GM23338 (cell line): Measurements from ENCODE around the gene ADAMTS1. TPM values are rescaled to one million over a fixed set of nuclear protein-coding genes. Genes with fewer than 3 reads are reported as not detected.

Source experiments
- ATAC-seq: fragments of 200-7000 bp; cut with Tn5 transposase; 3 replicates; pipeline ENCODE4 v1.9.1; 2020
- DNase-seq: peaks from one replicate; pipeline ENCODE4 v3.0.0-alpha.2; 2015; ENCODE audit warnings: low spot score
- H2AFZ ChIP-seq: fragments of 200-600 bp; sonication (generic); 2 replicates; pipeline ENCODE4 v1.8.0; 2016; ENCODE audit warnings: antibody characterized with exemption, mild to moderate bottlenecking, moderate library complexity
- H3F3A ChIP-seq: fragments of 200-600 bp; sonication (generic); replicated peaks from 2 replicates; pipeline ENCODE4 v1.8.0; 2017; ENCODE audit warnings: antibody characterized with exemption, mixed run types, low read depth
- H3K27ac ChIP-seq: fragments of 200-600 bp; sonication (generic); 2 replicates; pipeline ENCODE4 v1.6.1; 2016; ENCODE audit warnings: low read depth
- H3K27me3 ChIP-seq: fragments of 200-600 bp; sonication (generic); 2 replicates; pipeline ENCODE4 v1.8.0; 2016; ENCODE audit warnings: mild to moderate bottlenecking, mixed run types, moderate library complexity; ENCODE audit not compliant: insufficient read depth
- H3K36me3 ChIP-seq: fragments of 200-600 bp; sonication (generic); 2 replicates; pipeline ENCODE4 v1.8.0; 2016; ENCODE audit warnings: mild to moderate bottlenecking; ENCODE audit not compliant: insufficient read depth
- H3K4me1 ChIP-seq: fragments of 200-600 bp; sonication (generic); 2 replicates; pipeline ENCODE4 v1.8.0; 2016; ENCODE audit warnings: mild to moderate bottlenecking, moderate library complexity; ENCODE audit not compliant: insufficient read depth
- H3K4me2 ChIP-seq: fragments of 200-600 bp; sonication (generic); 2 replicates; pipeline ENCODE4 v1.7.1; 2017; ENCODE audit warnings: mixed run types
- H3K4me3 ChIP-seq: fragments of 200-600 bp; sonication (generic); 2 replicates; pipeline ENCODE4 v1.6.1; 2016; ENCODE audit warnings: mixed run types
- H3K79me2 ChIP-seq: fragments of 200-600 bp; sonication (generic); replicated peaks from 2 replicates; pipeline ENCODE4 v1.8.0; 2017; ENCODE audit warnings: mild to moderate bottlenecking; ENCODE audit not compliant: insufficient read depth
- H3K9me2 ChIP-seq: fragments of 200-600 bp; sonication (generic); 2 replicates; pipeline ENCODE4 v1.8.0; 2017; ENCODE audit not compliant: insufficient read depth
- H4K20me1 ChIP-seq: fragments of 200-600 bp; sonication (generic); replicated peaks from 2 replicates; pipeline ENCODE4 v1.8.0; 2017; ENCODE audit warnings: mild to moderate bottlenecking; ENCODE audit not compliant: insufficient read depth
- H3K27ac Mint-ChIP-seq: 2 replicates; pipeline ENCODE4 v1.8.0; 2020; ENCODE audit warnings: inconsistent platforms, mild to moderate bottlenecking, moderate library complexity, mixed read lengths
- H3K27me3 Mint-ChIP-seq: 3 replicates; pipeline ENCODE4 v1.8.0; 2022; ENCODE audit warnings: low read depth, mild to moderate bottlenecking, moderate library complexity, mixed read lengths, inconsistent platforms; ENCODE audit not compliant: insufficient read depth, poor library complexity
- H3K36me3 Mint-ChIP-seq: 3 replicates; pipeline ENCODE4 v1.8.0; 2021; ENCODE audit warnings: low read depth, mild to moderate bottlenecking, inconsistent platforms, moderate library complexity, mixed read lengths
- H3K4me1 Mint-ChIP-seq: 3 replicates; pipeline ENCODE4 v1.8.0; 2020; ENCODE audit warnings: mild to moderate bottlenecking, inconsistent platforms, mixed read lengths
- H3K4me3 Mint-ChIP-seq: 3 replicates; pipeline ENCODE4 v1.8.0; 2021; ENCODE audit warnings: moderate library complexity, mild to moderate bottlenecking, inconsistent platforms, mixed read lengths
- H3K9me3 Mint-ChIP-seq: 3 replicates; pipeline ENCODE4 v1.8.0; 2020; ENCODE audit warnings: moderate library complexity, mild to moderate bottlenecking, inconsistent platforms, mixed read lengths
- CREB1 ChIP-seq: fragments of 250-450 bp; sonication (Bioruptor Pico); IDR thresholded peaks from 2 replicates; pipeline ENCODE4 v1.5.0; 2020; ENCODE audit warnings: low read depth, mild to moderate bottlenecking, moderate library complexity
- EZH2 ChIP-seq: fragments of 200-600 bp; sonication (generic); IDR thresholded peaks from one replicate; pipeline ENCODE4 v1.8.0; 2017; ENCODE audit warnings: antibody characterized with exemption, mild to moderate bottlenecking, low read depth; ENCODE audit not compliant: unreplicated experiment
- EZH2phosphoT487 ChIP-seq: fragments of 200-600 bp; sonication (generic); IDR thresholded peaks from one replicate; pipeline ENCODE4 v1.8.1; 2018; ENCODE audit warnings: antibody characterized with exemption; ENCODE audit not compliant: unreplicated experiment
- POLR2AphosphoS5 ChIP-seq: IDR thresholded peaks from 2 replicates; pipeline ENCODE4 v1.6.1; 2016; ENCODE audit warnings: antibody characterized with exemption, low read depth
- REST ChIP-seq: IDR thresholded peaks from one replicate; pipeline ENCODE4 v1.6.1; 2018; ENCODE audit warnings: antibody characterized with exemption; ENCODE audit not compliant: unreplicated experiment
- STAT1 ChIP-seq: IDR thresholded peaks from one replicate; pipeline ENCODE4 v1.6.1; 2016; ENCODE audit warnings: antibody characterized with exemption; ENCODE audit not compliant: unreplicated experiment
- ZNF114 ChIP-seq: fragments of 250-450 bp; sonication (Bioruptor Pico); IDR thresholded peaks from 2 replicates; pipeline ENCODE4 v1.5.0; 2020; ENCODE audit warnings: mild to moderate bottlenecking, moderate library complexity
- ZNF331 ChIP-seq: fragments of 250-450 bp; sonication (Bioruptor Pico); IDR thresholded peaks from 2 replicates; pipeline ENCODE4 v1.5.0; 2020; ENCODE audit warnings: low read depth, mild to moderate bottlenecking, moderate library complexity
- polyA plus RNA-seq: library from polyadenylated mRNA; unstranded; fragments of >200 nt; fragmentation: Nextera tagmentation; extraction: Ambion mirVana; gene quantifications from 2 replicates; pipeline ENCODE4 v1.2.1, GENCODE V29; 2016
- total RNA-seq: library from RNA; depleted of rRNA; stranded (reverse); fragments of >200 nt; shearing (Covaris generic); gene quantifications from 2 replicates; pipeline ENCODE4 v1.2.3, GENCODE V29; 2014
- TF ChIP-seq, protein P1 (sequence below), 2 experiments: fragments of 200-600 bp in 1 of 2; sonication (generic) in 1 of 2; conservative IDR thresholded peaks; 2 replicates each; pipeline versions ENCODE4 v1.5.1 to v1.6.1; 2016 to 2017; ENCODE audit warnings: antibody characterized with exemption in 2 of 2, low read depth in 2 of 2, mild to moderate bottlenecking in 2 of 2, moderate library complexity in 1 of 2
- TF ChIP-seq, protein P2 (sequence below): IDR thresholded peaks from 2 replicates; pipeline ENCODE4 v1.6.1; 2016; ENCODE audit warnings: antibody characterized with exemption

ADAMTS1 gene
- total and polyA plus RNA-seq, 2 experiments from 2014 or later = 6.1 to 15.4 TPM

GRCh38 chr21:26832546-26832945 lies 12.7 kb downstream of the ADAMTS1 start (continued):
- TF ChIP-seq REST = no peak
- TF ChIP-seq, protein P1, sequence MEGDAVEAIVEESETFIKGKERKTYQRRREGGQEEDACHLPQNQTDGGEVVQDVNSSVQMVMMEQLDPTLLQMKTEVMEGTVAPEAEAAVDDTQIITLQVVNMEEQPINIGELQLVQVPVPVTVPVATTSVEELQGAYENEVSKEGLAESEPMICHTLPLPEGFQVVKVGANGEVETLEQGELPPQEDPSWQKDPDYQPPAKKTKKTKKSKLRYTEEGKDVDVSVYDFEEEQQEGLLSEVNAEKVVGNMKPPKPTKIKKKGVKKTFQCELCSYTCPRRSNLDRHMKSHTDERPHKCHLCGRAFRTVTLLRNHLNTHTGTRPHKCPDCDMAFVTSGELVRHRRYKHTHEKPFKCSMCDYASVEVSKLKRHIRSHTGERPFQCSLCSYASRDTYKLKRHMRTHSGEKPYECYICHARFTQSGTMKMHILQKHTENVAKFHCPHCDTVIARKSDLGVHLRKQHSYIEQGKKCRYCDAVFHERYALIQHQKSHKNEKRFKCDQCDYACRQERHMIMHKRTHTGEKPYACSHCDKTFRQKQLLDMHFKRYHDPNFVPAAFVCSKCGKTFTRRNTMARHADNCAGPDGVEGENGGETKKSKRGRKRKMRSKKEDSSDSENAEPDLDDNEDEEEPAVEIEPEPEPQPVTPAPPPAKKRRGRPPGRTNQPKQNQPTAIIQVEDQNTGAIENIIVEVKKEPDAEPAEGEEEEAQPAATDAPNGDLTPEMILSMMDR (conservative IDR thresholded peaks at IDR 0.05; ENCODE audit: low read depth in 2 of 2) = no peak

DNA sequence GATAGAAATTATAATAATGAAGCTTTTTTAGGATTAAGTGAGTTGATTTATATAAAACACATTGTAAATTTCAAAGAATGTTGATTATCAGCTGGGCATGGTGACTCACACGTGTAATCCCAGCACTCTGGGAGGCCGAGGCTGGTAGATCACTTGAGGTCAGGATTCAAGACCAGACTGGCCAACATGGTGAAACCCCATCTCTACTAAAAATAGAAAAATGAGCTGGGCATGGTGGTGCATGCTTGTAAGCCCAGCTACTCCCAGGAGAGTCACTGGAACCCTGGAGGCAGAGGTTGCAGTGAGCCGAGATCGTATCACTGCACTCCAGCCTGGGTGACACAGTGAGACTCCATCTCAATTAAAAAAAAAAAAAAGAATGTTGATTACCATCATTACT lies 18.4 kb downstream of the ADAMTS1 start:
- no peak for ATAC-seq
- no peak overlapping the region for H3K27ac Mint-ChIP-seq

GRCh38 chr21:26820509-26820908 lies 24.7 kb downstream of the ADAMTS1 start:
- no peak overlapping the region for H3K4me2 ChIP-seq
- H3K27ac ChIP-seq = no peak overlapping the region
- no peak overlapping the region for H3K4me3 ChIP-seq
- no peaks in the 10 kb centered on the region for H3F3A ChIP-seq
- H3K4me3 Mint-ChIP-seq = no peak overlapping the region
- H3K27me3 ChIP-seq = no peaks in the 10 kb centered on the region
- no peaks in the 10 kb centered on the region for H3K36me3 ChIP-seq
- no peaks in the 10 kb centered on the region; the same call in 1 of the 2 replicates for H3K9me2 ChIP-seq
- no peaks in the 10 kb centered on the region for H3K79me2 ChIP-seq
- no peak overlapping the region for H3K27ac Mint-ChIP-seq
- peaks cover 12% of the 10 kb centered on the region; the same call in 1 of the 2 replicates for H3K4me1 ChIP-seq
- H4K20me1 ChIP-seq = no peaks in the 10 kb centered on the region
- peaks cover 2% of the 10 kb centered on the region for H3K27me3 Mint-ChIP-seq
- DNase-seq (no peak), ATAC-seq (no peak)
- H3K9me3 Mint-ChIP-seq = peaks cover 9% of the 10 kb centered on the region
- peaks cover 5% of the 10 kb centered on the region; the same call in 2 of the 3 replicates for H3K36me3 Mint-ChIP-seq
- peaks cover 8% of the 10 kb centered on the region for H3K4me1 Mint-ChIP-seq
- no peak overlapping the region for H2AFZ ChIP-seq
- TF ChIP-seq STAT1 (no peak), POLR2AphosphoS5 (no peak), ZNF114 (CRISPR knock-in tag) (no peak), REST (no peak), CREB1 (CRISPR knock-in tag) (no peak), ZNF331 (CRISPR knock-in tag) (no peak), EZH2 (no peak)
- TF ChIP-seq, protein P2, sequence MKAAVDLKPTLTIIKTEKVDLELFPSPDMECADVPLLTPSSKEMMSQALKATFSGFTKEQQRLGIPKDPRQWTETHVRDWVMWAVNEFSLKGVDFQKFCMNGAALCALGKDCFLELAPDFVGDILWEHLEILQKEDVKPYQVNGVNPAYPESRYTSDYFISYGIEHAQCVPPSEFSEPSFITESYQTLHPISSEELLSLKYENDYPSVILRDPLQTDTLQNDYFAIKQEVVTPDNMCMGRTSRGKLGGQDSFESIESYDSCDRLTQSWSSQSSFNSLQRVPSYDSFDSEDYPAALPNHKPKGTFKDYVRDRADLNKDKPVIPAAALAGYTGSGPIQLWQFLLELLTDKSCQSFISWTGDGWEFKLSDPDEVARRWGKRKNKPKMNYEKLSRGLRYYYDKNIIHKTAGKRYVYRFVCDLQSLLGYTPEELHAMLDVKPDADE = no peak

More for the DNA sequence above, 18.4 kb downstream of the ADAMTS1 start:
- Histone ChIP-seq H3K4me1 (no peaks in the 10 kb centered on the region), H3K27ac (no peak overlapping the region), H3K9me2 (peaks cover 3% of the 10 kb centered on the region), H3K36me3 (no peaks in the 10 kb centered on the region), H4K20me1 (no peaks in the 10 kb centered on the region), H3K27me3 (no peaks in the 10 kb centered on the region), H3K4me3 (no peak overlapping the region), H3F3A (no peaks in the 10 kb centered on the region), H3K79me2 (no peaks in the 10 kb centered on the region), H3K4me2 (no peak overlapping the region), H2AFZ (no peak overlapping the region)
- Mint-ChIP-seq H3K4me3 (no peak overlapping the region), H3K27me3 (peaks cover 2% of the 10 kb centered on the region), H3K36me3 (peaks cover 5% of the 10 kb centered on the region; the same call in 2 of the 3 replicates), H3K9me3 (peaks cover 11% of the 10 kb centered on the region), H3K4me1 (no peaks in the 10 kb centered on the region; the same call in 2 of the 3 replicates)
- no peak for DNase-seq
- TF ChIP-seq EZH2phosphoT487 = no peak
